ENCODE results near the gene SOS2.

DNA sequence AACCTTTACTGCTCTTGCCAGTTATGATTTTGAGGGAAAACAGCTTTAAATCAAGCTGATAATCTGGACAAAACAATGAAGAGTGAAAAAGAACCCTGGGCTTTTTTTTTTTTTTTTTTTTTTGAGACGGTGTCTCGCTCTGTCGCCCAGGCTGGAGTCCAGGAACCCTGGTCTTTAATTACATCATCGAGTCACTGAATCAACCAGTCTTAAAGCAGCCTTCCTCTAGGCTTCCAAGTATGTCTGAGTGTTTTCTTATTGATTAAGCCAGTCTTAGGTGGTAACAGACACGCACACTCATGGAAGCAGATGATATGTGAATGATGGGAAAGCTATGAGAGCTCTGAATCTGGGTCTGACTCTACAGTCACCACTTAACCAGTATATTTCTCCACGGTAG, 109.1 kb downstream of the SOS2 start:
- TF ChIP-seq, protein P1, sequence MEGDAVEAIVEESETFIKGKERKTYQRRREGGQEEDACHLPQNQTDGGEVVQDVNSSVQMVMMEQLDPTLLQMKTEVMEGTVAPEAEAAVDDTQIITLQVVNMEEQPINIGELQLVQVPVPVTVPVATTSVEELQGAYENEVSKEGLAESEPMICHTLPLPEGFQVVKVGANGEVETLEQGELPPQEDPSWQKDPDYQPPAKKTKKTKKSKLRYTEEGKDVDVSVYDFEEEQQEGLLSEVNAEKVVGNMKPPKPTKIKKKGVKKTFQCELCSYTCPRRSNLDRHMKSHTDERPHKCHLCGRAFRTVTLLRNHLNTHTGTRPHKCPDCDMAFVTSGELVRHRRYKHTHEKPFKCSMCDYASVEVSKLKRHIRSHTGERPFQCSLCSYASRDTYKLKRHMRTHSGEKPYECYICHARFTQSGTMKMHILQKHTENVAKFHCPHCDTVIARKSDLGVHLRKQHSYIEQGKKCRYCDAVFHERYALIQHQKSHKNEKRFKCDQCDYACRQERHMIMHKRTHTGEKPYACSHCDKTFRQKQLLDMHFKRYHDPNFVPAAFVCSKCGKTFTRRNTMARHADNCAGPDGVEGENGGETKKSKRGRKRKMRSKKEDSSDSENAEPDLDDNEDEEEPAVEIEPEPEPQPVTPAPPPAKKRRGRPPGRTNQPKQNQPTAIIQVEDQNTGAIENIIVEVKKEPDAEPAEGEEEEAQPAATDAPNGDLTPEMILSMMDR (IDR thresholded peaks at IDR 0.05; ENCODE audit: low read length) = no peak
- TF ChIP-seq EZH2 (IDR thresholded peaks at IDR 0.05; ENCODE audit: borderline replicate concordance, low read length) = no peak
